HCT116 (cell line): Measurements from ENCODE around the gene GSTO1. TPM values are rescaled to one million over a fixed set of nuclear protein-coding genes. Genes with fewer than 3 reads are reported as not detected.

Experiments used
- ATAC-seq: fragments of 200-7000 bp; cut with Tn5 transposase; 2 replicates; pipeline ENCODE4 v1.9.1; 2020; ENCODE audit warnings: mild to moderate bottlenecking, moderate library complexity
- BruUV-seq: library from RNA; stranded (reverse); fragments of 400-500 nt; replicated peaks from 2 replicates; lab custom pipeline; 2021; lab: Mats Ljungman, UMichigan
- CTCF ChIA-PET: fragments of 300-600 bp; sonication (Branson Sonifier 250); formaldehyde crosslinking; loops from one replicate; lab custom pipeline; 2021; ENCODE audit warnings: antibody characterized with exemption; lab: Charles Lee
- POLR2A ChIA-PET: fragments of 300-600, 350-600 bp; sonication (Branson Sonifier 250); formaldehyde crosslinking; loops from one replicate; lab custom pipeline; 2021; ENCODE audit warnings: antibody characterized with exemption; lab: Charles Lee
- RAD21 ChIA-PET, 2 experiments: fragments of 300-600 bp; sonication (Branson Sonifier 250); formaldehyde crosslinking; loops; one replicate each; lab custom pipeline; 2023; ENCODE audit warnings: low total read pairs in 2 of 2; ENCODE audit not compliant: uncharacterized antibody in 2 of 2, unreplicated experiment in 2 of 2, low non-redundant PET in 1 of 2; lab: Charles Lee
- DNase-seq: peaks from one replicate; pipeline ENCODE4 v3.0.0-alpha.2; 2010; ENCODE audit warnings: low read depth, low spot score
- H2AFZ ChIP-seq: fragments of 200-600 bp; shearing (Covaris generic), sonication (generic); 2 replicates; pipeline ENCODE4 v1.6.1; 2017; ENCODE audit warnings: low read depth, mixed run types, mixed read lengths, antibody characterized with exemption, low read length; ENCODE audit not compliant: poor library complexity, severe bottlenecking
- H3K27ac ChIP-seq: 2 replicates; pipeline ENCODE4 v1.5.1; 2012; ENCODE audit warnings: low read depth, low read length
- H3K27me3 ChIP-seq: fragments of 200-600 bp; sonication (generic); 2 replicates; pipeline ENCODE4 v1.6.1; 2016; ENCODE audit warnings: mixed run types, low read length, mixed read lengths; ENCODE audit not compliant: insufficient read depth
- H3K36me3 ChIP-seq, 2 experiments: fragments of 200-500 bp in 1 of 2; fragments of 200-600 bp in 1 of 2; sonication (Bioruptor generic) in 1 of 2; sonication (generic) in 1 of 2; 2 replicates each; pipeline versions ENCODE4 v1.5.1 to v1.6.1; 2014 to 2016; ENCODE audit warnings: low read length in 2 of 2, inconsistent platforms in 1 of 2, mixed read lengths in 1 of 2, mixed run types in 1 of 2; ENCODE audit not compliant: insufficient read depth in 2 of 2, control insufficient read depth in 1 of 2
- H3K4me1 ChIP-seq, 2 experiments: fragments of 200-600 bp in 1 of 2; sonication (generic) in 1 of 2; 2 replicates each; pipeline versions ENCODE4 v1.5.1 to v1.6.1; 2012 to 2017; ENCODE audit warnings: low read length in 2 of 2, inconsistent platforms in 1 of 2, mild to moderate bottlenecking in 1 of 2, mixed read lengths in 1 of 2, mixed run types in 1 of 2, moderate library complexity in 1 of 2; ENCODE audit not compliant: insufficient read depth in 2 of 2, control insufficient read depth in 1 of 2
- H3K4me2 ChIP-seq: fragments of 200-600 bp; sonication (generic); 2 replicates; pipeline ENCODE4 v1.6.1; 2017; ENCODE audit warnings: mixed run types, low read length, mixed read lengths
- H3K4me3 ChIP-seq, 2 experiments: fragments of 200-600 bp in 1 of 2; sonication (generic) in 1 of 2; replicated peaks in 1 of 2; 2 replicates each; pipeline ENCODE4 v1.5.1; 2011 to 2016; ENCODE audit warnings: low read length in 2 of 2, control low read depth in 1 of 2, low read depth in 1 of 2, mild to moderate bottlenecking in 1 of 2, mixed read lengths in 1 of 2, mixed run types in 1 of 2
- H3K79me2 ChIP-seq: fragments of 200-600 bp; sonication (generic); 2 replicates; pipeline ENCODE4 v1.6.1; 2017; ENCODE audit warnings: mild to moderate bottlenecking, mixed run types, low read length, moderate library complexity, mixed read lengths; ENCODE audit not compliant: insufficient read depth
- H3K9ac ChIP-seq: fragments of 200-600 bp; sonication (generic); 2 replicates; pipeline ENCODE4 v1.6.1; 2016; ENCODE audit warnings: low read length, mixed read lengths
- H3K9me2 ChIP-seq: fragments of 200-600 bp; sonication (generic), shearing (Covaris generic); 2 replicates; pipeline ENCODE4 v1.6.1; 2017; ENCODE audit warnings: mixed run types, mild to moderate bottlenecking, moderate library complexity; ENCODE audit not compliant: insufficient read depth
- H3K9me3 ChIP-seq, 2 experiments: fragments of 200-500 bp in 1 of 2; fragments of 200-600 bp in 1 of 2; sonication (Bioruptor generic) in 1 of 2; sonication (generic) in 1 of 2; 2 replicates each; pipeline ENCODE4 v1.6.1; 2014 to 2017; ENCODE audit warnings: low read length in 2 of 2, mixed read lengths in 2 of 2, inconsistent platforms in 1 of 2, low read depth in 1 of 2, mild to moderate bottlenecking in 1 of 2, mixed run types in 1 of 2, moderate library complexity in 1 of 2; ENCODE audit not compliant: control insufficient read depth in 1 of 2, insufficient read depth in 1 of 2
- H4K20me1 ChIP-seq: fragments of 200-600 bp; sonication (generic), shearing (Covaris generic); 2 replicates; pipeline ENCODE4 v1.6.1; 2017; ENCODE audit warnings: mixed run types, mild to moderate bottlenecking, moderate library complexity; ENCODE audit not compliant: insufficient read depth
- CBX3 ChIP-seq: IDR thresholded peaks from 2 replicates; pipeline ENCODE4 v1.6.1; 2012; ENCODE audit warnings: low read depth
- JUND ChIP-seq: IDR thresholded peaks from 2 replicates; pipeline ENCODE4 v1.6.1; 2012
- RAD21 ChIP-seq: IDR thresholded peaks from 2 replicates; pipeline ENCODE4 v1.6.1; 2012; ENCODE audit warnings: low read depth, mild to moderate bottlenecking
- TCF7L2 ChIP-seq: IDR thresholded peaks from 2 replicates; pipeline ENCODE4 v1.7.0; 2011; ENCODE audit warnings: borderline replicate concordance, inconsistent platforms; ENCODE audit not compliant: insufficient read depth, insufficient read length; ENCODE audit errors: extremely low read depth
- YY1 ChIP-seq: IDR thresholded peaks from 2 replicates; pipeline ENCODE4 v1.6.1; 2011; ENCODE audit warnings: low read length, low read depth, moderate library complexity, mild to moderate bottlenecking; ENCODE audit not compliant: insufficient replicate concordance; ENCODE audit errors: extremely low read depth
- intact Hi-C: fragments of 100-400 bp; cut with micrococcal nuclease; formaldehyde crosslinking; loops from 2 replicates; pipeline ENCODE4 v1.10.0; 2022
- total RNA-seq: library from RNA; stranded (reverse); gene quantifications from one replicate; pipeline ENCODE4 v1.2.1, GENCODE V29; 2021; ENCODE audit not compliant: unreplicated experiment
- TF ChIP-seq, protein P1 (sequence below): IDR thresholded peaks from 2 replicates; pipeline ENCODE4 v1.6.1; 2011; ENCODE audit warnings: mild to moderate bottlenecking, low read length, moderate library complexity; ENCODE audit not compliant: insufficient replicate concordance; ENCODE audit errors: extremely low read depth
- TF ChIP-seq, protein P2 (sequence below): IDR thresholded peaks from 2 replicates; pipeline ENCODE4 v1.6.1; 2012
- TF ChIP-seq, protein P3 (sequence below), 3 experiments: fragments of 200-600 bp in 1 of 3; sonication (generic) in 1 of 3; IDR thresholded peaks in 2 of 3; conservative IDR thresholded peaks in 1 of 3; 2 replicates each; pipeline ENCODE4 v1.5.1; 2012 to 2017; ENCODE audit warnings: low read depth in 2 of 3, low read length in 2 of 3, antibody characterized with exemption in 1 of 3, borderline replicate concordance in 1 of 3, control low read depth in 1 of 3, mild to moderate bottlenecking in 1 of 3, mixed read lengths in 1 of 3, mixed run types in 1 of 3, moderate library complexity in 1 of 3; ENCODE audit not compliant: insufficient read depth in 1 of 3

The GSTO1 gene
- total RNA-seq, 1 experiment from 2014 or later = 179 TPM

DNA sequence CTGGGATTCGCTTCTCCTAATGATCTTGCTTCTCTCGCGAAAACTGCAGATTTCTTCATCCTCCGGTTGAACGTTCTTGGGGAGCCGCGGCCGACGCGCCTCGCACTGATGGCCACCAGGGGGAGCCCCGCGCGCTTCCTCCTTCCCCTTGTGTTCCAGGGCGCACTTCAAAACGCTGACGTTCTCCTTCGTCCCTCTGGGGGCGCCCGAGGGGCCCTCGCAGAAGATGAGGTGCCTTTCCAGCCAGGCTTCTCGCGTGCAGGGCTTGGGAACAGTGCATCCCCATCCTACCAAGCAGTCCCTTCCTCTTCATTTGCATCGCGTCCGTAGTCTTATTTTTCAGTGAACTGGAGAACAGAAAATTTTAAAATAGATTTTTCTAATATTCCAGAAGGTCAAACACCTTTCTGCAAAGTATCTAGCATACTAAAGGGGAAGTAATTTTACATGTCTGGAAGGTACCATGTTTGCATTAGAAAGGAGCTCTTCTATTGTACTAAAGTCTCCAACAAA is 36.8 kb downstream of the GSTO1 start:
- Histone ChIP-seq H3K4me1 (peaks cover 3 to 5% of the 10 kb centered on the region in 2 experiments; a peak in 3 of 4 replicates), H4K20me1 (peaks cover 15% of the 10 kb centered on the region; the same call in 1 of the 2 replicates), H3K4me2 (peak overlapping the region; percentile 29; the same call in 1 of the 2 replicates), H3K4me3 (no peak overlapping the region), H3K79me2 (peaks cover 53% of the 10 kb centered on the region), H3K9ac (no peak overlapping the region), H3K27ac (no peak overlapping the region)
- CTCF ChIA-PET = interaction anchor here (0.7 to 9.9 kb wide), 10 partner anchors 8 to 331 kb away, joined by 3 to 96 read pairs (median 4); partner anchors contain the start of gene CFAP58
- peak; percentile 73 for DNase-seq
- BruUV-seq = no TSS peak
- TF ChIP-seq RAD21 (peak; percentile 94), JUND (no peak), TCF7L2 (peak; percentile 27), YY1 (no peak), CBX3 (peak; percentile 44; the same call in 1 of the 2 replicates)
- TF ChIP-seq, protein P1, sequence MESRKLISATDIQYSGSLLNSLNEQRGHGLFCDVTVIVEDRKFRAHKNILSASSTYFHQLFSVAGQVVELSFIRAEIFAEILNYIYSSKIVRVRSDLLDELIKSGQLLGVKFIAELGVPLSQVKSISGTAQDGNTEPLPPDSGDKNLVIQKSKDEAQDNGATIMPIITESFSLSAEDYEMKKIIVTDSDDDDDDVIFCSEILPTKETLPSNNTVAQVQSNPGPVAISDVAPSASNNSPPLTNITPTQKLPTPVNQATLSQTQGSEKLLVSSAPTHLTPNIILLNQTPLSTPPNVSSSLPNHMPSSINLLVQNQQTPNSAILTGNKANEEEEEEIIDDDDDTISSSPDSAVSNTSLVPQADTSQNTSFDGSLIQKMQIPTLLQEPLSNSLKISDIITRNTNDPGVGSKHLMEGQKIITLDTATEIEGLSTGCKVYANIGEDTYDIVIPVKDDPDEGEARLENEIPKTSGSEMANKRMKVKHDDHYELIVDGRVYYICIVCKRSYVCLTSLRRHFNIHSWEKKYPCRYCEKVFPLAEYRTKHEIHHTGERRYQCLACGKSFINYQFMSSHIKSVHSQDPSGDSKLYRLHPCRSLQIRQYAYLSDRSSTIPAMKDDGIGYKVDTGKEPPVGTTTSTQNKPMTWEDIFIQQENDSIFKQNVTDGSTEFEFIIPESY = peak; percentile 35
- TF ChIP-seq, protein P2, sequence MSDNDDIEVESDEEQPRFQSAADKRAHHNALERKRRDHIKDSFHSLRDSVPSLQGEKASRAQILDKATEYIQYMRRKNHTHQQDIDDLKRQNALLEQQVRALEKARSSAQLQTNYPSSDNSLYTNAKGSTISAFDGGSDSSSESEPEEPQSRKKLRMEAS = peak; percentile 21
- TF ChIP-seq, protein P3, sequence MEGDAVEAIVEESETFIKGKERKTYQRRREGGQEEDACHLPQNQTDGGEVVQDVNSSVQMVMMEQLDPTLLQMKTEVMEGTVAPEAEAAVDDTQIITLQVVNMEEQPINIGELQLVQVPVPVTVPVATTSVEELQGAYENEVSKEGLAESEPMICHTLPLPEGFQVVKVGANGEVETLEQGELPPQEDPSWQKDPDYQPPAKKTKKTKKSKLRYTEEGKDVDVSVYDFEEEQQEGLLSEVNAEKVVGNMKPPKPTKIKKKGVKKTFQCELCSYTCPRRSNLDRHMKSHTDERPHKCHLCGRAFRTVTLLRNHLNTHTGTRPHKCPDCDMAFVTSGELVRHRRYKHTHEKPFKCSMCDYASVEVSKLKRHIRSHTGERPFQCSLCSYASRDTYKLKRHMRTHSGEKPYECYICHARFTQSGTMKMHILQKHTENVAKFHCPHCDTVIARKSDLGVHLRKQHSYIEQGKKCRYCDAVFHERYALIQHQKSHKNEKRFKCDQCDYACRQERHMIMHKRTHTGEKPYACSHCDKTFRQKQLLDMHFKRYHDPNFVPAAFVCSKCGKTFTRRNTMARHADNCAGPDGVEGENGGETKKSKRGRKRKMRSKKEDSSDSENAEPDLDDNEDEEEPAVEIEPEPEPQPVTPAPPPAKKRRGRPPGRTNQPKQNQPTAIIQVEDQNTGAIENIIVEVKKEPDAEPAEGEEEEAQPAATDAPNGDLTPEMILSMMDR (IDR thresholded peaks at IDR 0.05 in 2 of 3, conservative IDR thresholded peaks at IDR 0.05 in 1 of 3; ENCODE audit: borderline replicate concordance in 1 of 3, insufficient read depth in 1 of 3, low read depth in 2 of 3, low read length in 2 of 3) = peak; percentile 100
- TF ChIP-seq, all 23 proteins: peak for 6
- H3K9me2 ChIP-seq = no peaks in the 10 kb centered on the region
- peaks cover 14 to 18% of the 10 kb centered on the region in 2 experiments; a peak in 3 of 4 replicates for H3K36me3 ChIP-seq
- intact Hi-C loops = loop anchor here (1.0 to 5.0 kb wide), 2 partner anchors 59 to 331 kb away; no protein-coding TSS in a partner anchor
- ChIA-PET RAD21 (interaction anchor here in 1 of 2 experiments (0.9 kb wide), 1 partner anchor 59 kb away, joined by 3 read pairs; no protein-coding TSS in a partner anchor), POLR2A (no interaction called here)
- ATAC-seq = peak; percentile 97
- no peaks in the 10 kb centered on the region for H3K9me3 ChIP-seq
- no peaks in the 10 kb centered on the region for H3K27me3 ChIP-seq
- no peak overlapping the region for H2AFZ ChIP-seq
